ENCODE results near the gene DPP7. TPM values are rescaled to one million over a fixed set of nuclear protein-coding genes. Genes with fewer than 3 reads are reported as not detected.

The DPP7 gene
- total and polyA plus RNA-seq, 2 of the 4 experiments (the other 2 are of a cell fraction): 14.9 to 76.4 TPM

GRCh38 chr9:137107982-137108381 is 6.6 kb downstream of the DPP7 start:
- CTCF ChIA-PET: no interaction called here
- dilution Hi-C loops (cut with HindIII; ENCODE audit: low sequenced_read_pairs, unreplicated experiment): no loop called here

More at GRCh38 chr9:137107982-137108381, 6.6 kb downstream of the DPP7 start:
- Histone ChIP-seq H2AK9ac (replicated peaks; ENCODE audit: low read depth, low read length, poor library complexity) (no peak overlapping the region), H3K9me3 (ENCODE audit: control insufficient read depth, insufficient read depth, low read length) (no peaks in the 10 kb centered on the region), H3K9me1 (ENCODE audit: insufficient read depth, low read length) (no peaks in the 10 kb centered on the region; the same call in 1 of the 2 replicates), H3K27me3 (ENCODE audit: control insufficient read depth, insufficient read depth, low read length) (no peaks in the 10 kb centered on the region), H2BK15ac (ENCODE audit: low read depth, low read length) (no peak overlapping the region), H4K8ac (ENCODE audit: low read depth in 2 of 2, low read length in 2 of 2) (no peak overlapping the region), H2BK120ac (ENCODE audit: low read depth, low read length) (no peak overlapping the region), H3K4ac (ENCODE audit: low read depth, low read length) (no peak overlapping the region), H2AK5ac (ENCODE audit: low read depth, low read length) (no peak overlapping the region), H3K36me3 (ENCODE audit: control insufficient read depth, insufficient read depth, low read length) (peaks cover 76% of the 10 kb centered on the region), H4K20me1 (ENCODE audit: insufficient read depth, low read length) (no peaks in the 10 kb centered on the region), H2BK20ac (ENCODE audit: low read depth, low read length) (no peak overlapping the region), H3K79me1 (ENCODE audit: low read depth in 1 of 2, low read length in 2 of 2) (peaks cover 0 to 9% of the 10 kb centered on the region in 2 experiments; a peak in 1 of 4 replicates), H3K18ac (ENCODE audit: low read depth, low read length) (no peak overlapping the region), H3K4me2 (ENCODE audit: low read depth, low read length) (no peak overlapping the region), H2BK5ac (ENCODE audit: low read depth, low read length, poor library complexity, severe bottlenecking) (no peak overlapping the region), H3K14ac (replicated peaks; ENCODE audit: low read depth, low read length) (no peak overlapping the region), H4K5ac (ENCODE audit: low read depth, low read length) (no peak overlapping the region), H3K23ac (ENCODE audit: low read depth, low read length) (no peak overlapping the region), H4K91ac (ENCODE audit: insufficient read depth, low read depth, low read length) (no peak overlapping the region), H3K4me3 (ENCODE audit: insufficient read depth, low read depth, low read length) (no peak overlapping the region), H3K27ac (ENCODE audit: insufficient read depth, low read length) (no peak overlapping the region), H2AFZ (replicated peaks; ENCODE audit: low read length, poor library complexity) (no peak overlapping the region), H3K4me1 (ENCODE audit: control insufficient read depth, insufficient read depth, low read length) (no peaks in the 10 kb centered on the region), H3K9ac (ENCODE audit: low read depth, low read length) (no peak overlapping the region), H3K56ac (ENCODE audit: extremely low read depth, insufficient read depth, low read length) (no peak overlapping the region)
- BruUV-seq (replicated peaks): no TSS peak
- in situ Hi-C loops (cut with MboI; ENCODE audit: low sequenced_read_pairs): no loop called here
- no peak for DNase-seq
- 100% methylated on average over 7 of the region's 17 CpGs; no CpG with 5 or more reads in 1 of the 2 experiments for WGBS, 2 experiments (ENCODE audit: extremely low coverage in 2 of 2, insufficient read length in 1 of 2)
- TF ChIP-seq RFX5 (IDR thresholded peaks at IDR 0.05; ENCODE audit: low read depth, low read length) (no peak), CHD1 (IDR thresholded peaks at IDR 0.05; ENCODE audit: low read depth, low read length) (no peak), POLR2A (IDR thresholded peaks at IDR 0.05; ENCODE audit: low read depth, low read length) (no peak), BHLHE40 (IDR thresholded peaks at IDR 0.05; ENCODE audit: low read depth, low read length) (no peak), RCOR1 (IDR thresholded peaks at IDR 0.05; ENCODE audit: insufficient replicate concordance, low read length) (no peak), MAZ (IDR thresholded peaks at IDR 0.05; ENCODE audit: borderline replicate concordance, low read depth, low read length) (no peak), MXI1 (IDR thresholded peaks at IDR 0.05; ENCODE audit: borderline replicate concordance, low read depth, low read length) (no peak), FOS (IDR thresholded peaks at IDR 0.05; ENCODE audit: low read depth, low read length) (no peak), SMC3 (IDR thresholded peaks at IDR 0.05; ENCODE audit: low read depth, low read length) (no peak), RAD21 (IDR thresholded peaks at IDR 0.05; ENCODE audit: low read length) (no peak), ELK1 (IDR thresholded peaks at IDR 0.05; ENCODE audit: borderline replicate concordance, low read depth, low read length) (no peak), NFE2L2 (IDR thresholded peaks at IDR 0.05; ENCODE audit: low read depth, low read length) (no peak), USF2 (IDR thresholded peaks at IDR 0.05; ENCODE audit: low read depth, low read length) (no peak), CEBPB (IDR thresholded peaks at IDR 0.05; ENCODE audit: low read depth, low read length) (no peak), MAFK (IDR thresholded peaks at IDR 0.05; ENCODE audit: low read depth, low read length) (no peak)
- TF ChIP-seq, protein P1, sequence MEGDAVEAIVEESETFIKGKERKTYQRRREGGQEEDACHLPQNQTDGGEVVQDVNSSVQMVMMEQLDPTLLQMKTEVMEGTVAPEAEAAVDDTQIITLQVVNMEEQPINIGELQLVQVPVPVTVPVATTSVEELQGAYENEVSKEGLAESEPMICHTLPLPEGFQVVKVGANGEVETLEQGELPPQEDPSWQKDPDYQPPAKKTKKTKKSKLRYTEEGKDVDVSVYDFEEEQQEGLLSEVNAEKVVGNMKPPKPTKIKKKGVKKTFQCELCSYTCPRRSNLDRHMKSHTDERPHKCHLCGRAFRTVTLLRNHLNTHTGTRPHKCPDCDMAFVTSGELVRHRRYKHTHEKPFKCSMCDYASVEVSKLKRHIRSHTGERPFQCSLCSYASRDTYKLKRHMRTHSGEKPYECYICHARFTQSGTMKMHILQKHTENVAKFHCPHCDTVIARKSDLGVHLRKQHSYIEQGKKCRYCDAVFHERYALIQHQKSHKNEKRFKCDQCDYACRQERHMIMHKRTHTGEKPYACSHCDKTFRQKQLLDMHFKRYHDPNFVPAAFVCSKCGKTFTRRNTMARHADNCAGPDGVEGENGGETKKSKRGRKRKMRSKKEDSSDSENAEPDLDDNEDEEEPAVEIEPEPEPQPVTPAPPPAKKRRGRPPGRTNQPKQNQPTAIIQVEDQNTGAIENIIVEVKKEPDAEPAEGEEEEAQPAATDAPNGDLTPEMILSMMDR (conservative IDR thresholded peaks at IDR 0.05; ENCODE audit: low read depth, low read length): no peak
- intact Hi-C loops (cut with micrococcal nuclease): no loop called here
- no peak for ATAC-seq (ENCODE audit: low read depth)
- POLR2A ChIA-PET (ENCODE audit: unreplicated experiment): no interaction called here

Measured in IMR-90 (cell line).